Measurements from ENCODE around the gene VASP.
"Not testable (repeated sequence)": the region's sequence is repeated elsewhere in the genome, so short reads cannot be mapped to it uniquely, and the experiment has no call there.

VASP gene

DNA sequence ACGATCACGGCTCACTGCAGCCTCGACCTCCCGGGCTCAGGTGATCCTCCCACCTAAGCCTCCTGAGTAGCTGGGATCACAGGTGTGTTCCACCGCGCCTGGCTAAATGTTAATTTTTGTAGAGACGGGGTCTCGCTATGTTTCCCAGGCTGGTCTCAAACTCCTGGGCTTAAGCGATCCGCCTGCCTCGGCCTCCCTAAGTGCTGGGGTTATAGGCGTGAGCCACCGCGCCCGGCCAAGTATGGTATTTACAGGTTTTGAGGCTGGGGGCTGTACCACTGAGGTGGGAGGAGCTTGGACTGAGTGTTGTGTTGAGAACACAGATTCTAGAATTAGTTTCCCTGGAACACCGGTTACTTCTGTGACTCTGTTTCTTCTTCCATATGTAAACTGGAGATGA, 9.5 kb upstream of the VASP start:
- no peak for DNase-seq (ENCODE audit: low spot score)

DNA sequence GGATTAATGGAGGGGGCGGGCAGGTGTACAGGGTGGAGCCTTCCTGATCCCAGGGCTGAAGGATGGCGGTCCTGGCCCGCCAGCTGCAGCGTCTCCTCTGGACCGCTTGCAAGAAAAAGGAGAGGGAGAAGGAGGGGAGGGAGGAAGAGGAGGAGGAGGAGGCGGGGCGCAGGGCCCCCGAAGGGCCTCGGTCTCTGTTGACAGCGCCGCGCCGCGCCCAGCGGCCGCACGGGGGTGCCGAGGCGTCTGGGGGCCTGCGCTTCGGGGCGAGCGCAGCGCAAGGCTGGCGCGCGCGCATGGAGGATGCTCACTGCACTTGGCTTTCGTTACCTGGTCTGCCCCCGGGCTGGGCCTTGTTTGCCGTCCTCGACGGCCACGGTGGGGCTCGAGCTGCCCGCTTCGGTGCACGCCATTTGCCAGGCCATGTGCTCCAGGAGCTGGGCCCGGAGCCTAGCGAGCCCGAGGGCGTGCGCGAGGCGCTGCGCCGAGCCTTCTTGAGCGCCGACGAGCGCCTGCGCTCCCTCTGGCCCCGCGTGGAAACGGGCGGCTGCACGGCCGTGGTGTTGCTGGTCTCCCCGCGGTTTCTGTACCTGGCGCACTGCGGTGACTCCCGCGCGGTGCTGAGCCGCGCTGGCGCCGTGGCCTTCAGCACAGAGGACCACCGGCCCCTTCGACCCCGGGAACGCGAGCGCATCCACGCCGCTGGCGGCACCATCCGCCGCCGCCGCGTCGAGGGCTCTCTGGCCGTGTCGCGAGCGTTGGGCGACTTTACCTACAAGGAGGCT, 8.7 kb upstream of the VASP start, which contains the start of gene PPM1N:
Gene PPM1N (plus strand): TSS at position 33 of the 785 bp plus-strand sequence. CDS start 30 bp downstream, at position 63.
- DNase-seq (ENCODE audit: low spot score): no peak

DNA sequence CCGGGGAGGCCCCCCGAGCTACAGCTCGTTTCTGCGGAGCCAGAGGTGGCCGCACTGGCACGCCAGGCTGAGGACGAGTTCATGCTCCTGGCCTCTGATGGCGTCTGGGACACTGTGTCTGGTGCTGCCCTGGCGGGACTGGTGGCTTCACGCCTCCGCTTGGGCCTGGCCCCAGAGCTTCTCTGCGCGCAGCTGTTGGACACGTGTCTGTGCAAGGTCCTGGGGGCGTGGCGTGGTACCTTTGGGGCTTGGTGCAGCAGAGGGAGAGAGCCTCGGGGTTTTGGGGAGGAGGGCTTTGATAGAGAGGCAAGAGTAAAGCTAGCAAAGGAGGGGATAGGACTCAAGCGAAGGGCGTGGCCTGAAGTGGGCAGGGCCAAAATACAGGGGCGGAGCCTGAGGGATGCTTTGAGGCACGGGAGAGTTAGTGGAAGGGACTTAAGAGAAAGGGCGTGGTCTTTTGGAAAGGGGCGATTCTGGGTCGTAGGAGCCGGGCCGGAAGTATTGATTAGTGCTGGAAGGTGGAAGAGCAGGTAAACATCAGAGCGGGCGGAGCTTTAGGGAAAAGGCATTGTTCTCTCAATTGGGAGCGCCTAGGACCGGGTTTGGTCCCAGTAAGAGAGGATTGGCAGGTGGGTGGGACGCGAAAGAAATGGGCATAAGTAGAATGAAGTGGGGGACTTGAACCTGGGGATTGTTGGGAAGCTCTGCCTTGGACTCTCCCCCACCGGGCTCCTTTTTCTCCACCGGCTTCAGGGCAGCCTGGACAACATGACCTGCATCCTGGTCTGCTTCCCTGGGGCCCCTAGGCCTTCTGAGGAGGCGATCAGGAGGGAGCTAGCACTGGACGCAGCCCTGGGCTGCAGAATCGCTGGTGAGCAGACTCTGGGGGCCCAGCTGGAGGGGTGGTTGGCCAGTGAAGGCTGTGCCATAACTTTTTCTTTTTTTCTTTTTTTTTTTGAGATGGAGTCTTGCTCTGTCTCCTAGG, 7.8 kb upstream of the VASP start:
- DNase-seq (ENCODE audit: low spot score): no peak

DNA sequence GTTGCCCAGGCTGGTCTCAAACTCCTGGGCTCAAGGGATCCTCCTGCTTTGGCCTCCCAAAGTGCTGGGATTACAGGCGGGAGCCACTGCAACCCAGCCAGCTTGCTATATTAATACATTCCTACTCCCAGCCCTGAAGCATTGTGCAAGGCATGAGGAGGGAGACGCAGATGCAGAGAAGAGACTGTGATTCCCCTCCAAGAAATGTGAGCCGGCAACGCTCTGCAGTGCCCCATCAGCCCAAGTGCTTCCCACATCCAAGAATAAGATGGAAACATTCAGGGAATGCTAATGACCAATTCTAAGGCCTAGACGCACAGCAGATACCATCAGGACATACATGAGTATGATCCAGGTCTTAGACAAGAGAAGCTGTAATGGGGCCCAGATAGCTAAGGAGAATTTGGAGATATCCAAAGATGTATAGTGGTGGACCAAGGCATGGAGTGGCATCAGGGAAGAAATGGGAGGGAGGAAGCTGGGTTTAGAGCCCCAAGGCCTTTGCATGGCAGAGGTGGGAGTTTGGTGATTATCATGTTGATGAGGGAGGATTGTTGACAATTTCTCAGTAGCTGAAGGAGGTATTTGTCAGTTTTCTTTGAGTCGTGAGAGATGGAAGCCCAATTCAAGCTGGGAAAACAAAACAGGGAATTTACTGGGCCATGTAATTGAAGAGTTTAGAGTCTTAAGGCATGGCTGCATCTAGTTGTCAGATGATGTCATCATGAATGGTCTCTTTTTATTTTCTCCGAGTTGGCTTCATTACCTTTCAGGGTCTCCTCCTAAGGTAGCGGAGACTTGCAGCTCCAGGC, 6.2 kb upstream of the VASP start:
- DNase-seq (ENCODE audit: low spot score): no peak

DNA sequence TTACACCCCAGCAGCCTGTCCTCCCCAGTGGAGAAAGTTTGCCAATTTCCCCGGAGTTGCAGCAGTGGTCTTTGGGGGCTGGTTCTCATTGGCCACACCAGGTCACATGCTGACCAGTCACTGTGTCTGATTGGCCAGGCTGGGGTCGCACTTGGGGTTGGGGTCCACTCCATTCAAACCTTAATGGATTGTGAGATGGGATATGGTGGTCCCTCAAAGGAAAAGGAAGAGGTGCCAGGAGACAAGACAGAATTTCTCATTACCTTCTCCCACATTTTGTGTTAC, 5.6 kb upstream of the VASP start:
- DNase-seq (ENCODE audit: low spot score): no peak

DNA sequence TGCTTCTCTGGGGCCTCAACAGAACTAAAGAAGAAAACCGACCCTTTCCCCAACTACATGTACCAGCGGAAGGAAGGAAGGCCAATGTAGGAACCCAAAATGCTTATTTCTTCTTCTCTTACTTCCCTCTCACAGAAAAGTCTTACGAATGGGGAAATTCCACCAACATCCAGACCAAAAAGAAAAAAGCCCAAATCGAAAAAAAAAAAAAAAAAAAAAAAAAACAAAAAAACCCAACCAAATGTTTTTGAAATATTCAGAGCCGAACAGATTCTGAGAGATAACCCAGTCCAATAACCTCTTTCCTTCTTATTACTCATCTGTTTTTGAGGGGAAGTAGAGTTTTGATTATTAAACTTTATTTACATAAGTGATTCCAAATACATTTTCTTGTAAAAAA, 5.2 kb upstream of the VASP start:
- no peak for DNase-seq (ENCODE audit: low spot score)

DNA sequence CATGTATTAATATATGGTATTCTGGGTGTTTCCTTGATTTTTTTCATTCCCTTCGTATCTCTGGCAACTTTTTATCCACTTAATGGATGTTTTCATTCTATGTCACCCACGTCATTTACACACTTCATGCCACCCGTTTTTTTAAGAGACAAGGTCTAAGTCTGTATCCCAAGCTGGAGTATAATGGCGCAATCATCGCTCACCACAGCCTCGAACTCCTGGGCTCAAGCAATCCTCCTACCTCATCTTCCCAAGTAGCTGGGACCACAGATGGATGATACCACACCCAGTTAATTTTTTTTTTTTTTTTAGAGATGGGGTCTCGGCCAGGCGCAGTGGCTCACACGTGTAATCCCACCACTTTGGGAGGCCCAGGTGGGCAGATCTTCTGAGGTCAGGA, 3.4 kb upstream of the VASP start:
- DNase-seq (ENCODE audit: low spot score): no peak

DNA sequence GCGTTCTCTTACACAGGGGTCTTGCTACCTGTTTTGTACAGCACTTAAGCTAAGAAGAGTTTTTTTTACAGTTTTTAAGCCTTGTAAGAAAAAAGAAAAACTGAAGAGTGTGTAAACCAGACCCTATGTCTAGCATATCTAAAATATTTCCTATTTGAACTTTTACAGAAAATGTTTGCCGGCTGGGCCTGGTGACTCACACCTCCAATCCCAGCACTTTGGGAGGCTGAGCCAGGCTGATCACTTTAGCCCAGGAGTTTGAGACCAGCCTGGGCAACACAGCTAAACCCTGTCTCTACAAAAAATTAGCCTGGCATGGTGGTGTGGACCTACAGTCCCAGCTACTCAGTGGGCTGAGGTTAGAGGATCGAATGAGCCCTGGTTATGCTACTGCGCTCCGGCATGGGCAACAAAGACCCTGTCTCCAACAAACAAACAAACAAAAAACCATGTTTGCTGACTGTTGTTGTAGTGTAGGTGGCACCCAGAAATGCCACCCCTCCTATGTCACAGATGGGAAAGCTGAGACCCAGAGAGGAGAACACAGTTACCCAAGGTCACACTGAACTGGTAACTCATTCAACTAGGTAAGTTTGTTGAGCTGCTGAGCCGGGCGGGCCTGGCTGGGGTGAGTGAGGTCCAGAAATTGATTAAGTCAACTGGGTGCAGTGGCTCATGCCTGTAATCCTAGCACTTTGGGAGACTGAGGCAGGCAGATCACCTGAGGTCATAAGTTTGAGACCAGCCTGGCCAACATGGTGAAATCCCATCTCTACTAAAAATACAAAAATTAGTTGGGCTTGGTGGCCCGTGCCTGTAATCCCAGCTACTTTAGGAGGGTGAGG, 1.9 kb upstream of the VASP start:
- DNase-seq (ENCODE audit: low spot score): no peak

DNA sequence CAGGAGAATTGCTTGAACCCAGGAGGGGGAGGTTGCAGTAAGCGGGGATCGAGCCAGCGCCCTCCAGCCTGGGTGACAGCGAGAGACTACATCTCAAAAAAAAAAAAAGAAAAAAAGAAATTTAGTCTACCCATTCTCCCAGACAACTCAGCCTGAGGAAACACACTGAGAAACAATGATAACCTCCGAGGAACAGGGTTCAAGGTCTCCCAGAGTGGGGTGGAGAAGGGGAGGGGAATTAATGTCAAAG, 1.4 kb upstream of the VASP start:
- no peak for DNase-seq (ENCODE audit: low spot score)

DNA sequence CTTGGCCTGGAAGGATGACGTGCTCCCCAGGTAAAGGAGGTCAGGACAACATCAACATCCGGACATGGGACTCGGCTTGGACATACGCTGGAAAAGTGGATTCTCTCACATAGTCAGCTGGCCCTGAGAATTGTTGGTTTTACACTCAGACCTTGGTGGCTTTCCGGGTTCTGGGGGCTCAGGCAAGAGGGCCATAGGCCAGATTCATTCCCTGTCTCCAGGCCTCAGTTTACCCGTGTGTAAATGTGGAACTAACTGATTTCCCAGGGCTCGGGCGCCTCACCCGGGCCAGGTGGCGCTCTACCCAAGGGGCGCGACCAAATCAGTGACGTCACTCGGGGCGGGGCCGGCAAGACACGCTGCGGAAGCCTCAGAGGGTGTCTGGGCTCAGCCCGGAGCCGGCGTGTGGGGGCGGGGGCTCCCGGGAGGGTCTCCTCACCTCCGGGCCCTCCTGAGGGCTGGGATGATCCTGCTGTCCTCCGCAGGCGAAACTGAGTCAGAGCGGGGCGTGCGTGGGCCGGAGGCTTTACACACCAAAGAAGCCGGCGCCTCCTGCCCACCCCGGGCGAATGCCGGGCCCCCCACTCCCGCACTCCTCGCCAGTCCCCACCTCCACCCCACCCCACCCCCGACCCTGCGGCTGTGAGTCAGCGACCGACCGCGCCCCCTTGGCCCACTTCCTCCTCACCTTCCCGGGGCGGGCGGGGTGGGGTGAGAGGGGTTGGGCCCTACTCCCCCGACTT, 862 bp upstream of the VASP start:
- DNase-seq (ENCODE audit: low spot score): peak; percentile 96

DNA sequence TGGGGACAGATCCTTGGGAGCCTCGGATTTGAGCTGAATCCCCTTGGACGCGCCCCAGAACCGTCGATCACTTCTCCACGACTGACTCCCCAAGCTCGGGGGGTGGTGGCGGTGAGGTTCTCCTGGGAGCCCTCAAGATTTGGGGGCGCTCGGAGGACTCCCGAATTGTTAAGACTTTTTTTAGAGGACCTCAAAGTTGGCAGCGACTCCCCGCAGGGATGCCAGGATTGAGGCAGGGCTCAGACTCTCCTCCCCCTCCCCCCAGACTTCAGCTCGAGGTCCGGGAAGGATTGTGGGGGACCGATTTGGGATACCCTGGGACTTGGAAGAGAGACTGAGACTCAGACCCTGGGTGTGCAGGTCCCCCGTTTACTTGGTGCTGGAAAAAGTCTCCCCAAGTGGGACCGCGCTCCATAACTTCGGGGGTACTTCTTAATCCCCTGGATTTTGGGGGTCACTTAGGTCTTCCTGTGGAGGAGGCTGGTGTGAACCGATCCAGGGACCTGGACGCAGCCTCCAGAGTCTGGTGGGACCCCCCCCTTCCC, 665 bp downstream of the VASP start:
- no peak for DNase-seq (ENCODE audit: low spot score)

DNA sequence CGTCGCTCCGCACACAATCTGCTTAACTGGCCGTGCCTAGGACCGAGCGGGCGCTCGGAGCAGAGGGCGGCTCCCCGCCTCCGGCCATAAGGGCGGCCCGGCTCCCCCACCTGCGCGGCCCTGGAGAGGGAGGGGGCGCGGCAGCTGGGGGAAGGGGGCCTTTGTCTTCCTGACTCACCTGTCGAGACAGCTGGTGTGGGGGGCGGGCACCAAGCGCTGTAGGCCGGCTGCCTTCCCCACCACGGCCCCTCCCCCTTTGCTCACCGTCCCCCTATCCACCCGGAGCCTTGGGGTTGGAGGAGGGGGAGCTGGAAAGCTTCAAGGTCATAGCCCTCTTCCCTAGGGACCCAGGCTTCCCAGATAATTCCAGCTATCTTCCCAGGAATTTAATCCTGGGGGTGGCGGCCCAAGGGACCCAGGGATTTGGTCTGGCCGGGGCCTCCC, 1.2 kb downstream of the VASP start:
- no peak for DNase-seq (ENCODE audit: low spot score)

DNA sequence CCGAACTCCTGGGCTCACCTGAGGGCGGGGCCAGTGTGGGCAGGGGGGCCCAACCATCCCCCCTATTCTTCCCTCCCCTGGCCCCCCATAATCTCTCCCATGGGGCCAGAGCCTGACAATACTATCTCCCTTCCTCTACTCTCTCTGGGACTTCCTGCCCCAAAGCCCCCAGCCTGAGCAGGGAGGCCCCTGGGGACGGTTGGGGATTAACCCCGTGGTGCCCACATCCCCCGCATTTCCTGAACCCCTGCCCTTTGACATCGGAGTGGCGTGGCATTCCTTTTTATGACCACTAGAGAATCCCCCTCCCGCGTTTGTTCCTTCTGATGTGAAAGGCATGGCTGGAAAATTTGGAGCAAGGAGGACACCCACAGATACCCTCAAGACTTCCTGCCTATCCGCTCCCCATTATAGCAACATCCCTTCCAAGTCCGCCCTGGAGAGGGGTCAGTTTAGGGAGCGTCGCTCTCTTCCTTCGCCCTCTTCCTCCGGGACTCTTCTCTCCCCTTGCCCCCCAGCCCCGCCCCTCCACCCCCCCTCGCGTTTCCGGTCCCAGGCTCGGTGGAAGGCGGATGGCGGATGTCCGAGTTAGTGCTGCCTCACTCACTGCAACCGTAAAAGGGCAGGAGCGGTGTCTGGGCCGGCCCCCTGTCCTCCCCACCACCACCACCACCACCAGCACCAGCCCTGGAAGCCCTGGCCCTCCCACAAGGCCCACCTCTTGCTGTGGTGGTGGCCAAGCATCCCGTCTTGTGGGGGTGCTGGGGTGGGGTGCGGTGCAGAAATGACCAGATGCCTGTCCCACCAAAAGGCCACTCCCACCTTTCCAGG, 1.8 kb downstream of the VASP start:
- DNase-seq (ENCODE audit: low spot score): no peak

DNA sequence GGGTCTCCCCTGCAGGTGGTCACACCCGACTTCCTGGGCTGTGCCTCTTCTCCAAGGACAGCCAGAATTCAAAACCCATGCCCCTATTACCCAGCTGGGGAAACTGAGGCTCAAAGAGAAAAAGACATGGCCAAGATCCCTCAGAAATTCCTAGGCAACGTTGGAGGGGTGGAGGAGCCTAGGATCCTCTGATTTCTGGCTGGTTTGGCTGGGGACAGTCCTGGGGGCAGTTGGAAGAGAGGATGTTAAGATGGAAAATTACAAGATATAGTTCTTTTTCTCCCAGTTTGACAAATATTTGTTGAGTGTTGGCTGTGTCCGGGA, 2.4 kb downstream of the VASP start:
- DNase-seq (ENCODE audit: low spot score): no peak

DNA sequence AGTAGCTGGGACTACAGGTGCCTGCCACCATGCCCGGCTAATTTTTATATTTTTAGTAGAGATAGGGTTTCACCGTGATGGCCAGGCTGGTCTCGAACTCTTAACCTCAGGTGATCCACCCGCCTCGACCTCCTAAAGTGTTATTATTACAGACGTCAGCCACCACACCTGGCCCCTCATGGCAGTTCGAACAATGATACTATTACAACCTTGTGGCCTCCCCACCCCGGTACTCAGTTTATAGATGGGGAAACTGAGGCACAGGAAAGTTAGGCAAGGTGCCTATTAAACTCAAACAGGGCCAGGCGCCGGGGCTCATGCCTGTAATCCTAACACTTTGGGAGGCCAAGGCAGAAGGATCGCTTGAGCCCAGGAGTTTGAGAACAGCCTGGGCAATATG, 3.1 kb downstream of the VASP start:
- DNase-seq (ENCODE audit: low spot score): not testable (repeated sequence)

DNA sequence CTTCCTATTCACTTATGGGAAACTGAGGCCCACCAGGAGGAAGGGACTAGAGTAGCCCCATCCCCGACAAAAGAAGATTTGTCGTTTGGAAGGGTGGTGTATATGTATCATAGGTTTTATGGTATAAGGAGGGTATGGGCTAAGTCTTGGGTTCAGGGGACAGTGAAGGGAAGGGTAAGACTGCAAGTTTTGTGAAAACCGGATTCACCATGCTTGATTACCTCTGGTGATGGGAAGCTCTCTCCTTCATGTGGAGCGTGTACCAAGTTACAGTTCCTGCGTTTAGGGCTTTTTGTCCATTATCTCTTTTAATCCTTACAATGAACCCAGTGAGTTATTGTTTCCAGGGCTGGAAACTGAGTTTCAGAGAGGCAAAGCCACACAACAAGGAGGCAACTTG, 3.8 kb downstream of the VASP start:
- no peak for DNase-seq (ENCODE audit: low spot score)

DNA sequence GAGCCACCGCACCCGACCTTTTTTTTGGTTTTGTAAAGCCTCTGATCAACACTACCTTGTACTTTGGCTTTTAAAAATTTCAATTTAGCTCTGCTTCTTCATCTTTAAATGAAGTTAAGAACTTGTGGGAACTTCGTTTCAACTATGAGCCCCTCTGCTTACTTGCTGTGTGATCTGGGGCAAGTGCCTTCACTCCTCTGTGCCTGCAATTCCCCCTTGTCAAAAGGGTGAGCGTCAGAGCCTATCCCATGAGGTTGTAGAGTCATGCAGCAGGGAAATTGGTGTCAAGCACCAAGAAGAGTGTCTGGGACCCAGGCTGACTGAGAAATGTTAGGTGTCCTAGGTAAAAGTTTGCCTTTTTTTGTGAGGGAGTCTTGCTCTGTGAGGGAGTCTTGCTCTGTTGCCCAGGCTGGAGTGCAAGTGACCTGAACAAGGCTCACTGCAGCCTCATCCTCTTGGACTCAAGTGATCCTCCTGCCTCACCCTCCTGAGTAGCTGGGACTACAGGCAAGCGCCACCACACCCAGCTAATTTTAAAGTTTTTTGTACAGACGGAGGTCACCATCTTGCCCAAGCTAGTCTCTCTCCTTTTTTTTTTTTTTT, 5.7 kb downstream of the VASP start:
- no peak for DNase-seq (ENCODE audit: low spot score)

DNA sequence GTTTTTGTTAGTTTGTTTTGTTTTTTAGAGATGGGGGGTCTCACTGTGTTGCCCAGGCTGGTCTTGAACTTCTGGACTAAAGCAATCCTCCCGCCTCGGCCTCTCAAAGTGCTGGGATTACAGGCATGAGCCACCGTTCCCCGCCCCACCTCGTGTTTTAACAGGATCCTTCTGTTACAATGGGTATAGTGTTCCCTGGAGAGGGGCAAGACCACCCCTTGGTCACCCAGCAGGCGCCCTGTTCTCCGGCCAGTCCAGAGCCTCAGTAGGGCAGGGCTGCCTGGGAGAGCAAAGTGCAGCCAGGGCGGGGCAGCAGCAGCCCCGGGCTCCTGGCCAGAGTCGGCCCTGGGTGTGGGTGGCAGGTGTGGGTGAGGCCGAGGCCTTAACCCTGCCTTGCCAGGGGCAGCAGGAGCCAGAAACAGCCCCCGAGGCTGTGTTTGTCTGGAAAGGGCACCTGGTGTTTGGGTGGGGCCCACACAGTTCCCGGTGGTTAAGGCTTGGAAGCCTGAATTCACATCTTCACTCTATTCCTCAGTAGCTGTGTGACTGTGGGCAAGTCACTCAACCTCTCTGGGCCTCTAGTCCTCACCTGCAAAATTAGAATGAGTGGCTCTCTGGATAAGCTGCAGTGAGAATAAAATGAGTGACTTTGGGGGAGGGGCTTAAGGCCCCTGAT, 7.2 kb downstream of the VASP start:
- DNase-seq (ENCODE audit: low spot score): peak; percentile 81

DNA sequence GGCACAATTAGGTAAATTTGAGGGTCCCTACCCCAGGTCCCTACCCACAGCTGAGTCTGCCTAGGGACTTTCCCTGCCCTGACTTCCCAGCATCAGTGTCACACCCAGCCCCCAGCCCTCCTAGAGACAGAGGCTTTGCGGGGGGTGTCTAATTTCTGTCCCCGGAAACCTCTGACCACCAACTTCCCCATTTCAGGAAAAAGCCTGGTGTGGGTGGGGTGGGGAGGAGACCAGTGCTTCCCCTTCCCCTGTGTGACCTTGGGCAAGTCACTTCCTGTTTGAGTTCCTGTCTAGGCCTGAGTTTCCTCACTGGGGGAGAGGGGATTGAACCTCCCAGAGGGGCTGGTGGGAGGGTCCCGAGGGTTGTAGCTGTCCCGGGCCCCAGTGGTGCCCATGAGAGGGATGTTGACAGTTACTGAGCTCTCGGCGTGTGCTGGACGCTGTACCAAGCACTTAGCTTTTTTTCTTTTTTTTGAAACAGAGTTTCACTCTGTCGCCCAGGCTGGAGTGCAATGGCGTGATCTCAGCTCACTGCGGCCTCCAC, 7.9 kb downstream of the VASP start:
- DNase-seq (ENCODE audit: low spot score): no peak

Measured in LoVo (cell line).